Large intestine (tissue), 3 donors: ENCODE results near the gene ABCC9. TPM values are rescaled to one million over a fixed set of nuclear protein-coding genes. Genes with fewer than 3 reads are reported as not detected.
A peak's percentile ranks its signal among the peaks of the same experiment; 100 is the strongest.
"Not testable (repeated sequence)": the region's sequence is repeated elsewhere in the genome, so short reads cannot be mapped to it uniquely, and the experiment has no call there.

ENCODE experiments used
- DNase-seq, 2 donors: peaks; one replicate each; pipeline versions ENCODE4 v3.0.0 to v3.0.0-alpha.2; 2013
- H3K27ac ChIP-seq: one replicate; pipeline ENCODE4 v1.5.1; 2013; ENCODE audit warnings: low read length
- H3K27me3 ChIP-seq: 2 replicates; pipeline ENCODE4 v1.6.1; 2013; ENCODE audit warnings: low read length; ENCODE audit not compliant: control insufficient read depth, insufficient read depth
- H3K36me3 ChIP-seq: 2 replicates; pipeline ENCODE4 v1.6.1; 2013; ENCODE audit warnings: low read length; ENCODE audit not compliant: control insufficient read depth, insufficient read depth
- H3K4me1 ChIP-seq: one replicate; pipeline ENCODE4 v1.6.1; 2013; ENCODE audit warnings: low read length; ENCODE audit not compliant: control insufficient read depth, insufficient read depth
- H3K4me3 ChIP-seq: one replicate; pipeline ENCODE4 v1.5.1; 2013; ENCODE audit warnings: low read length
- H3K9me3 ChIP-seq: one replicate; pipeline ENCODE4 v1.6.1; 2013; ENCODE audit warnings: mild to moderate bottlenecking, low read depth, low read length, moderate library complexity; ENCODE audit not compliant: control insufficient read depth
- WGBS: methylation state at CpG from one replicate; pipeline ENCODE4 v1.1.5; 2013; ENCODE audit warnings: low lambda C conversion rate; ENCODE audit not compliant: insufficient coverage; 5-methylcytosine and 5-hydroxymethylcytosine counted together
- polyA plus RNA-seq: library from polyadenylated mRNA; unstranded; fragments of 120-200 nt; gene quantifications from one replicate; pipeline ENCODE4 v1.2.1, GENCODE V29; 2013

The ABCC9 gene
- polyA plus RNA-seq, 1 donor, result 7.4 TPM

- Histone ChIP-seq H3K9me3 (no peaks in the 10 kb centered on the region), H3K27me3 (no peaks in the 10 kb centered on the region), H3K36me3 (no peaks in the 10 kb centered on the region), H3K27ac (peak overlapping the region; percentile 71), H3K4me3 (no peak overlapping the region), H3K4me1 (peaks cover 23% of the 10 kb centered on the region)
- no CpG with 5 or more reads among the region's 4 CpGs for WGBS
- peak in 1 of 2 donors; percentile 57 for DNase-seq
These were observed 139.5 kb downstream of the ABCC9 start for GRCh38 chr12:21801522-21802288.

GRCh38 chr12:21800011-21800410, 141.2 kb downstream of the ABCC9 start:
- H3K27ac ChIP-seq, result peak overlapping the region; percentile 71
- WGBS, result 17% methylated on average over 1 of the region's 1 CpG
- DNase-seq, result peak; percentile 67 to 84

GRCh38 chr12:21797539-21797938, 143.7 kb downstream of the ABCC9 start:
- no peak for DNase-seq
- H3K9me3 ChIP-seq, result no peaks in the 10 kb centered on the region
- H3K4me1 ChIP-seq, result peaks cover 23% of the 10 kb centered on the region

More at GRCh38 chr12:21800011-21800410, 141.2 kb downstream of the ABCC9 start:
- no peaks in the 10 kb centered on the region for H3K9me3 ChIP-seq
- H3K27me3 ChIP-seq, result no peaks in the 10 kb centered on the region
- peaks cover 23% of the 10 kb centered on the region for H3K4me1 ChIP-seq
- no peak overlapping the region for H3K4me3 ChIP-seq
- H3K36me3 ChIP-seq, result no peaks in the 10 kb centered on the region

GRCh38 chr12:21795648-21796328, 145.4 kb downstream of the ABCC9 start:
- H3K4me3 ChIP-seq, result no peak overlapping the region
- DNase-seq, result no peak
- H3K27me3 ChIP-seq, result no peaks in the 10 kb centered on the region
- H3K27ac ChIP-seq, result no peak overlapping the region
- no peaks in the 10 kb centered on the region for H3K9me3 ChIP-seq
- WGBS, result no CpG with 5 or more reads among the region's 10 CpGs
- H3K4me1 ChIP-seq, result peaks cover 13% of the 10 kb centered on the region
- H3K36me3 ChIP-seq, result no peaks in the 10 kb centered on the region

More at GRCh38 chr12:21797539-21797938, 143.7 kb downstream of the ABCC9 start:
- H3K27me3 ChIP-seq, result no peaks in the 10 kb centered on the region
- no peaks in the 10 kb centered on the region for H3K36me3 ChIP-seq
- WGBS, result no CpG with 5 or more reads among the region's 1 CpG
- no peak overlapping the region for H3K27ac ChIP-seq
- no peak overlapping the region for H3K4me3 ChIP-seq

- no CpG with 5 or more reads among the region's 8 CpGs for WGBS
- not testable (repeated sequence) for H3K27me3 ChIP-seq, H3K4me1 ChIP-seq, H3K4me3 ChIP-seq, H3K27ac ChIP-seq, H3K36me3 ChIP-seq, H3K9me3 ChIP-seq, DNase-seq
These were observed 146.2 kb downstream of the ABCC9 start for GRCh38 chr12:21794807-21795595.

GRCh38 chr12:21789687-21790086, 151.5 kb downstream of the ABCC9 start:
- not testable (repeated sequence) for H3K9me3 ChIP-seq, DNase-seq, H3K27me3 ChIP-seq, H3K4me1 ChIP-seq, H3K27ac ChIP-seq, H3K4me3 ChIP-seq, H3K36me3 ChIP-seq
- WGBS, result no CpG with 5 or more reads among the region's 4 CpGs

- no peak overlapping the region for H3K27ac ChIP-seq
- H3K4me1 ChIP-seq, result no peaks in the 10 kb centered on the region
- DNase-seq, result no peak
- 88% methylated on average over 2 of the region's 7 CpGs for WGBS
- H3K9me3 ChIP-seq, result no peaks in the 10 kb centered on the region
- H3K27me3 ChIP-seq, result no peaks in the 10 kb centered on the region
- no peaks in the 10 kb centered on the region for H3K36me3 ChIP-seq
- no peak overlapping the region for H3K4me3 ChIP-seq
These were observed 152.9 kb downstream of the ABCC9 start for GRCh38 chr12:21788089-21788983.

GRCh38 chr12:21786041-21786531, 155.1 kb downstream of the ABCC9 start:
- Histone ChIP-seq H3K36me3 (no peaks in the 10 kb centered on the region), H3K4me1 (no peaks in the 10 kb centered on the region), H3K27ac (no peak overlapping the region), H3K9me3 (no peaks in the 10 kb centered on the region), H3K4me3 (no peak overlapping the region), H3K27me3 (no peaks in the 10 kb centered on the region)
- 80% methylated on average over 1 of the region's 3 CpGs for WGBS
- DNase-seq, result no peak

GRCh38 chr12:21782723-21783122, 158.5 kb downstream of the ABCC9 start:
- H3K27me3 ChIP-seq, H3K4me1 ChIP-seq, H3K36me3 ChIP-seq, H3K27ac ChIP-seq, H3K4me3 ChIP-seq, H3K9me3 ChIP-seq, DNase-seq: not testable (repeated sequence)
- WGBS, result no CpG with 5 or more reads among the region's 3 CpGs
